SH-SY5Y (cell line): ENCODE measurements around the gene CHST9.

Experiments used
- GATA2 ChIP-seq: IDR thresholded peaks from 2 replicates; pipeline ENCODE4 v1.6.1; 2011; ENCODE audit warnings: mild to moderate bottlenecking, low read depth, low read length
- GATA3 ChIP-seq: IDR thresholded peaks from 2 replicates; pipeline ENCODE4 v1.6.1; 2011; ENCODE audit warnings: low read depth, mild to moderate bottlenecking, low read length, moderate library complexity

DNA sequence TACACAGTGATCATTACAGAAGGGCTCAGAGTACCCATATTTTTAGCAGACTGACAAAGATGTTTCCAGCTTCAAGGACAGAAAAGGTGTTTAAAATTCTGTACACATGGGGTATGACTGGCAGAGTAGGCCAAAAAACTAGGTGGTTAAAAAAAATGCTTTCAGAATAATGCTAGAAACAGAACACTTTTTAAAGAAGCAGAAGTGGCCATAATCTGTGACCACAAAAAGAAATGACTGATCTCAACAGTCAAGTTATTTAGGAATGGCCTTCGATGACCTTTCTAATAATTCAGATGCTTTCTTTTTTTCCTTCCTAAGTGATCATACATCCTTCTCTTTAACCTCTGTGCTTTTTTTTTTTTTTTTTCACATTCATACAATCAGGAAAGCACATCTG lies 315.5 kb downstream of the CHST9 start:
- TF ChIP-seq GATA2 (no peak), GATA3 (no peak)
